Esophagus squamous epithelium (tissue), 5 donors: Measurements from ENCODE around the gene PGRMC2. TPM values are rescaled to one million over a fixed set of nuclear protein-coding genes. Genes with fewer than 3 reads are reported as not detected.

Experiments
- DNase-seq: peaks from one replicate; lab custom pipeline; 2025; lab: John Stamatoyannopoulos, UW
- H3K27ac ChIP-seq, 4 donors: fragments of 200-600 bp; sonication (generic); one replicate each; pipeline ENCODE4 v1.5.1; 2016 to 2019; ENCODE audit warnings: mild to moderate bottlenecking in 1 of 4
- H3K27me3 ChIP-seq, 4 donors: fragments of 200-600 bp; sonication (generic); 1 replicate in 3 of 4; 2 replicates in 1 of 4; pipeline versions ENCODE4 v1.5.1 to v1.6.0; 2017 to 2021; ENCODE audit warnings: antibody characterized with exemption in 1 of 4
- H3K36me3 ChIP-seq, 3 donors: fragments of 200-600 bp; sonication (generic); one replicate each; pipeline ENCODE4 v1.5.1; 2016 to 2019
- H3K4me1 ChIP-seq, 3 donors: fragments of 200-600 bp; sonication (generic); one replicate each; pipeline ENCODE4 v1.5.1; 2017 to 2019
- H3K4me3 ChIP-seq, 4 donors: fragments of 200-600 bp; sonication (generic); 1 replicate in 3 of 4; 2 replicates in 1 of 4; pipeline ENCODE4 v1.5.1; 2016 to 2019; ENCODE audit warnings: mild to moderate bottlenecking in 2 of 4, moderate library complexity in 1 of 4
- H3K9me3 ChIP-seq, 3 donors: fragments of 200-600 bp; sonication (generic); one replicate each; pipeline ENCODE4 v1.5.1; 2016 to 2019
- POLR2A ChIP-seq, 4 donors: fragments of 450-650 bp; IDR thresholded peaks; one replicate each; pipeline ENCODE4 v1.6.1; 2017; ENCODE audit warnings: antibody characterized with exemption in 4 of 4, mild to moderate bottlenecking in 4 of 4, moderate library complexity in 3 of 4
- WGBS, 2 donors: methylation state at CpG; one replicate each; pipeline ENCODE4 v1.1.5; 2018; 5-methylcytosine and 5-hydroxymethylcytosine counted together
- intact Hi-C: fragments of 100-400 bp; cut with DNase I; formaldehyde crosslinking; loops from one replicate; pipeline ENCODE4 v1.15.0; 2022
- total RNA-seq, 4 donors: library from RNA; depleted of rRNA; stranded (reverse); fragments of >200 nt; gene quantifications; one replicate each; pipeline ENCODE4 v1.1.0, GENCODE V29; 2016
- TF ChIP-seq, protein P1 (sequence below), 6 experiments: fragments of 450-650 bp in 4 of 6; fragments of 200-600 bp in 2 of 6; sonication (generic) in 2 of 6; IDR thresholded peaks; one replicate each; pipeline ENCODE4 v1.5.1; 2016 to 2019; ENCODE audit warnings: antibody characterized with exemption in 6 of 6, mild to moderate bottlenecking in 4 of 6, moderate library complexity in 4 of 6
- donor health status: DM: yes; HTN: yes; CAD: no.

The PGRMC2 gene
- total RNA-seq, 4 donors from 2014 or later, result 13.6 to 39.3 (median 23.0) TPM

DNA sequence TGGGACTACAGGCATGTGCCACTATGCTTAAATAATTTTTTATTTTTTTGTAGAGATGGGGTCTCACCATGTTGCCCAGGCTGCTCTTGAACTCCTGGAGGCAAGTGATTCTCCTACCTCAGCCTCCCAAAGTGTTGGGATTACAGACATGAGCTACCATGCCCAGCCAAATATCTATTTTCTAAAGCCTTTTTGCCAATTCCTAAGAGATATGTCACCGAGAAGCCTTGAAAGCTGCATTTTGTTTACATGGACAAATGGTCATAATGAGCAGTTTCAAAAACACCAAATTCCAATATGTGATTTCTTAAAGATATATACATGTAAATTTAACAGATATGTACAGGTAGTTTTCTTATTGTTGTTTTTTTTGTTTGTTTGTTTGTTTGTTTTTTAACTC is 33.0 kb upstream of the PGRMC2 start:
- Histone ChIP-seq H3K36me3 (peaks cover 0 to 16% (median 0%) of the 10 kb centered on the region in 3 donors), H3K27me3 (no peaks in the 10 kb centered on the region), H3K27ac (no peak overlapping the region), H3K4me3 (no peak overlapping the region), H3K4me1 (peaks cover 0 to 12% (median 0%) of the 10 kb centered on the region in 3 donors), H3K9me3 (no peaks in the 10 kb centered on the region)
- DNase-seq, result no peak
- TF ChIP-seq, protein P1, sequence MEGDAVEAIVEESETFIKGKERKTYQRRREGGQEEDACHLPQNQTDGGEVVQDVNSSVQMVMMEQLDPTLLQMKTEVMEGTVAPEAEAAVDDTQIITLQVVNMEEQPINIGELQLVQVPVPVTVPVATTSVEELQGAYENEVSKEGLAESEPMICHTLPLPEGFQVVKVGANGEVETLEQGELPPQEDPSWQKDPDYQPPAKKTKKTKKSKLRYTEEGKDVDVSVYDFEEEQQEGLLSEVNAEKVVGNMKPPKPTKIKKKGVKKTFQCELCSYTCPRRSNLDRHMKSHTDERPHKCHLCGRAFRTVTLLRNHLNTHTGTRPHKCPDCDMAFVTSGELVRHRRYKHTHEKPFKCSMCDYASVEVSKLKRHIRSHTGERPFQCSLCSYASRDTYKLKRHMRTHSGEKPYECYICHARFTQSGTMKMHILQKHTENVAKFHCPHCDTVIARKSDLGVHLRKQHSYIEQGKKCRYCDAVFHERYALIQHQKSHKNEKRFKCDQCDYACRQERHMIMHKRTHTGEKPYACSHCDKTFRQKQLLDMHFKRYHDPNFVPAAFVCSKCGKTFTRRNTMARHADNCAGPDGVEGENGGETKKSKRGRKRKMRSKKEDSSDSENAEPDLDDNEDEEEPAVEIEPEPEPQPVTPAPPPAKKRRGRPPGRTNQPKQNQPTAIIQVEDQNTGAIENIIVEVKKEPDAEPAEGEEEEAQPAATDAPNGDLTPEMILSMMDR (IDR thresholded peaks at IDR 0.05), result no peak
- TF ChIP-seq POLR2A (IDR thresholded peaks at IDR 0.05), result no peak
- WGBS, 2 donors, result 95 to 100% methylated on average over 1 of the region's 1 CpG
- intact Hi-C loops, result no loop called here

GRCh38 chr4:128315756-128316520 is 28.3 kb upstream of the PGRMC2 start:
- 45 to 58% methylated on average over 2 of the region's 2 CpGs for WGBS, 2 donors
- intact Hi-C loops, result no loop called here
- no peak for DNase-seq
- no peaks in the 10 kb centered on the region for H3K36me3 ChIP-seq
- no peak overlapping the region for H3K4me3 ChIP-seq
- no peaks in the 10 kb centered on the region for H3K9me3 ChIP-seq
- peak overlapping the region in 3 of 4 donors; percentile 13 to 26 (median 25) for H3K27ac ChIP-seq
- H3K4me1 ChIP-seq, result peaks cover 0 to 44% (median 8%) of the 10 kb centered on the region in 3 donors
- H3K27me3 ChIP-seq, result no peaks in the 10 kb centered on the region
- no peak for TF ChIP-seq POLR2A (IDR thresholded peaks at IDR 0.05)
- TF ChIP-seq, protein P1 (IDR thresholded peaks at IDR 0.05), result no peak

- TF ChIP-seq, protein P1 (IDR thresholded peaks at IDR 0.05), result no peak
- TF ChIP-seq POLR2A (IDR thresholded peaks at IDR 0.05), result no peak
- peak overlapping the region in 3 of 4 donors; percentile 72 to 81 (median 78) for H3K27ac ChIP-seq
- no peak overlapping the region for H3K4me3 ChIP-seq
- WGBS, 2 donors, result 40 to 46% methylated on average over 2 of the region's 2 CpGs
- H3K27me3 ChIP-seq, result no peaks in the 10 kb centered on the region
- intact Hi-C loops, result no loop called here
- peaks cover 0 to 5% (median 0%) of the 10 kb centered on the region in 3 donors for H3K36me3 ChIP-seq
- DNase-seq, result no peak
- H3K4me1 ChIP-seq, result peaks cover 0 to 49% (median 8%) of the 10 kb centered on the region in 3 donors
- no peaks in the 10 kb centered on the region for H3K9me3 ChIP-seq
These were observed 24.2 kb upstream of the PGRMC2 start for GRCh38 chr4:128311659-128312403.

DNA sequence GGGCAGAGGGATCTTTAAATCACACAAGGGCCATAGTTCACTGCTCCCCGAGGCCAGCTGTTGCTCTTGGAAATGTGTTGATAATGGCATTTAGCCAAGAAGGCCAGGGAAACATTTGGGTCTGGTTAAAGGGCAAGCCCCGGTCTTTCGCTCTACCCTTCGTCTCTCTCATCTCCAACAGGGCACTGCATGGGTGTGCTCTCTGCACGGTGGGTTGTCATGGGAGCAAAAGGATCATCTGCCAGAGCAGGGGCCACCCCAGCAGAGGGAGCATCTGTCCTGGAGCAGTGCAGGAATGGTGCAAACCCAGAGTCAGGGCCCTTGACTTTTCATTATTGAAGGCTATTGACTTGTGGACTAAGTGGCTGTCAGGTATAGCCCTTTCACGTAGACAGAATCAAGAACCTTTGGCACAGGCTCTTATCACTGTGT is 22.7 kb upstream of the PGRMC2 start:
- Histone ChIP-seq H3K36me3 (peaks cover 0 to 5% (median 0%) of the 10 kb centered on the region in 3 donors), H3K4me3 (no peak overlapping the region), H3K4me1 (peaks cover 0 to 35% (median 8%) of the 10 kb centered on the region in 3 donors), H3K27ac (peak overlapping the region in 1 of 4 donors; percentile 21), H3K27me3 (no peaks in the 10 kb centered on the region), H3K9me3 (no peaks in the 10 kb centered on the region)
- no peak for DNase-seq
- intact Hi-C loops, result no loop called here
- 73 to 77% methylated on average over 5 to 6 of the region's 6 CpGs for WGBS, 2 donors
- TF ChIP-seq, protein P1 (IDR thresholded peaks at IDR 0.05), result no peak
- TF ChIP-seq POLR2A (IDR thresholded peaks at IDR 0.05), result no peak

GRCh38 chr4:128309585-128309984 is 22.0 kb upstream of the PGRMC2 start:
- H3K27me3 ChIP-seq, result no peaks in the 10 kb centered on the region
- H3K27ac ChIP-seq, result peak overlapping the region in 1 of 4 donors; percentile 21
- peaks cover 0 to 5% (median 0%) of the 10 kb centered on the region in 3 donors for H3K36me3 ChIP-seq
- no peaks in the 10 kb centered on the region for H3K9me3 ChIP-seq
- intact Hi-C loops, result no loop called here
- H3K4me1 ChIP-seq, result peaks cover 0 to 31% (median 8%) of the 10 kb centered on the region in 3 donors
- no peak for DNase-seq
- H3K4me3 ChIP-seq, result no peak overlapping the region
- TF ChIP-seq POLR2A (IDR thresholded peaks at IDR 0.05), result no peak
- TF ChIP-seq, protein P1 (IDR thresholded peaks at IDR 0.05), result no peak
